ENCODE results near the gene TXN.
"Not testable (repeated sequence)": the region's sequence is repeated elsewhere in the genome, so short reads cannot be mapped to it uniquely, and the experiment has no call there.

Gene TXN

DNA sequence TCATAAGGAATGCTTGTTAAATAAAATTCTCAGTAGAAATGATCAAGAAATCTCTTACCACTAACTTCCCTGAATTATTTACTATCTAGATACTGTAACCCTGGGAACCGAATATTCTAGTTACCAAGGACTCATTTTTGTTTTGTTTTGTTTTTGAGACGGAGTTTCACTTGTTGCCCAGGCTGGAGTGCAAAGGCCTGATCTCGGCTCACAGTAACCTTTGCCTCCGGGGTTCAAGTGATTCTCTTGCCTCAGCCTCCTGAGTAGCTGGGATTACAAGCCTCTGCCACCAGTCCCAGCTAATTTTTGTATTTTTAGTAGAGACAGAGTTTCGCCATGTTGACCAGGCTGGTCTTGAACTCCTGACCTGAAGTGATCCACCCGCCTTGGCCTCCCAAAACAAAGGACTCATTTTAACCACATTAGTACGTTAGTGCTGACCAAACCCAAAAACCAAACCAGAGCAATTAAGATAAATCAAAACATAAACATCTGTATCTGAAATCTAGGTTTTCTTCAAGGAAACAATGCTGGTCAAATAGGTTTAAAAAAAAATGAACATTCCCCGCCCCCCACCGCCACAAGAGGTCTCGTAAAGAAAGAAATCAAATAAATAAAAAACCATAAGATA lies 3.7 kb downstream of the TXN start:
- H3K4me3 ChIP-seq (ENCODE audit: low read depth, low read length): no peak overlapping the region
- TF ChIP-seq, protein P1, sequence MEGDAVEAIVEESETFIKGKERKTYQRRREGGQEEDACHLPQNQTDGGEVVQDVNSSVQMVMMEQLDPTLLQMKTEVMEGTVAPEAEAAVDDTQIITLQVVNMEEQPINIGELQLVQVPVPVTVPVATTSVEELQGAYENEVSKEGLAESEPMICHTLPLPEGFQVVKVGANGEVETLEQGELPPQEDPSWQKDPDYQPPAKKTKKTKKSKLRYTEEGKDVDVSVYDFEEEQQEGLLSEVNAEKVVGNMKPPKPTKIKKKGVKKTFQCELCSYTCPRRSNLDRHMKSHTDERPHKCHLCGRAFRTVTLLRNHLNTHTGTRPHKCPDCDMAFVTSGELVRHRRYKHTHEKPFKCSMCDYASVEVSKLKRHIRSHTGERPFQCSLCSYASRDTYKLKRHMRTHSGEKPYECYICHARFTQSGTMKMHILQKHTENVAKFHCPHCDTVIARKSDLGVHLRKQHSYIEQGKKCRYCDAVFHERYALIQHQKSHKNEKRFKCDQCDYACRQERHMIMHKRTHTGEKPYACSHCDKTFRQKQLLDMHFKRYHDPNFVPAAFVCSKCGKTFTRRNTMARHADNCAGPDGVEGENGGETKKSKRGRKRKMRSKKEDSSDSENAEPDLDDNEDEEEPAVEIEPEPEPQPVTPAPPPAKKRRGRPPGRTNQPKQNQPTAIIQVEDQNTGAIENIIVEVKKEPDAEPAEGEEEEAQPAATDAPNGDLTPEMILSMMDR (IDR thresholded peaks at IDR 0.05; ENCODE audit: low read depth, low read length, missing control alignments): no peak
- no peak for DNase-seq (ENCODE audit: low read depth)

- not testable (repeated sequence) for DNase-seq (ENCODE audit: low read depth); H3K4me3 ChIP-seq (ENCODE audit: low read depth, low read length)
Measured at GRCh38 chr9:110251770-110252169, 4.5 kb downstream of the TXN start.

DNA sequence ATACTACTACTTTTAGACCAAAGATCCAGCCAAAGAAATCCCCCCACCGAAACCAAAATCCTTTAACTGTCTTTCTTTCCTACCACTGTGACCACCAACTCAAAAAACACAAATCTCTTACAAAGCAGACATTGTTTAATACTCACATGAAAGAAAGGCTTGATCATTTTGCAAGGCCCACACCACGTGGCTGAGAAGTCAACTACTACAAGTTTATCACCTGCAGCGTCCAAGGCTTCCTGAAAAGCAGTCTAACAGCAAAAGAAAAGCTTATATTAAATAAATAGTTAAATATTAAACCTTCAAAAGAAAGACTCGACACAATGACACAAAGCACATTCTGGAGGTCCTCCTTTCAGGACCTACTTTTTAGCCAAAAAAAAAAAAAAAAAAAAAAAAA lies 5.1 kb downstream of the TXN start:
- no peak for DNase-seq (ENCODE audit: low read depth)
- no peak overlapping the region for H3K4me3 ChIP-seq (ENCODE audit: low read depth, low read length)
- TF ChIP-seq, protein P1 (IDR thresholded peaks at IDR 0.05; ENCODE audit: low read depth, low read length, missing control alignments): no peak

DNA sequence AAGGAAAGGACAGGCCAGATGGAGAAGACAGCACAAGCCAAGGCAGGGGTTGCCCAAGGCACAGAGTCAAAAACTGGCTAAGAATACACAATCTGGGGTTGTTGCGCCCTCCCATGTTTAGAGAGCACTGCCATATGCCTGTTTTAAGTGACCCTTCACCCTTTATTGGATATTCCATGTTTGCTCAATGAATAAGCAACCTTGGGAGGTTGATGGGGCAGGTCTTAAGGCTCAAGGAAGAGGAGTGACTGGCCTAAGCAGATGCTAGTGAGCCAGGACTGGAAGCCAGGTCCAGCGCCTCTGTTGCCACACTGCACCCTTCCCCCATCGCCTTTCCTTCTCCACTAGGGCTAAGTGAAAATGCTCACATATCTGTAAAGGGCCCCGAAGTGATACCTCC lies 6.7 kb downstream of the TXN start:
- TF ChIP-seq, protein P1 (IDR thresholded peaks at IDR 0.05; ENCODE audit: low read depth, low read length, missing control alignments): no peak
- no peak overlapping the region for H3K4me3 ChIP-seq (ENCODE audit: low read depth, low read length)
- DNase-seq (ENCODE audit: low read depth): no peak

- DNase-seq (ENCODE audit: low read depth): no peak
- TF ChIP-seq, protein P1 (IDR thresholded peaks at IDR 0.05; ENCODE audit: low read depth, low read length, missing control alignments): no peak
Measured at GRCh38 chr9:110248361-110248760, 7.9 kb downstream of the TXN start.

DNA sequence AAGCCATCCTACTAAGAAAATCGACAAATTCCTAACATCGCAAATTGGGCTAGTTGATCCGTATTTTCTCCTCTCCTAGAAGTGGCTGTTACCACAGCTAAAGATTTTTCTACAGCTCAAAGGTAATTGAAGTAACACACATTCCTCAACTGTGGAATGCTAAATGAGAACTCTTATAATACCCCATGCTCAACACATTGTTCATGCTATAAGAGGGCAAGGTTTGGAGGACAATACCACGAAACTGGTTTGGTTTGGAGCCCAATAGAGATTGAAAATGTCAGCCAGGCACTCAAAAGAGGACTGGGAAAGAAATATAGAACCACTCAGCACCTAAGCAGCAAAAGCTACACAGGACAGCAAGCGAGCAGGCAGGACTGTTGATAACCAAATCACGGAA lies 10.1 kb downstream of the TXN start:
- no peak for DNase-seq (ENCODE audit: low read depth)
- TF ChIP-seq, protein P1 (IDR thresholded peaks at IDR 0.05; ENCODE audit: low read depth, low read length, missing control alignments): no peak
- no peak overlapping the region for H3K4me3 ChIP-seq (ENCODE audit: low read depth, low read length)

More at GRCh38 chr9:110248361-110248760, 7.9 kb downstream of the TXN start:
- no peak overlapping the region for H3K4me3 ChIP-seq (ENCODE audit: low read depth, low read length)

DNA sequence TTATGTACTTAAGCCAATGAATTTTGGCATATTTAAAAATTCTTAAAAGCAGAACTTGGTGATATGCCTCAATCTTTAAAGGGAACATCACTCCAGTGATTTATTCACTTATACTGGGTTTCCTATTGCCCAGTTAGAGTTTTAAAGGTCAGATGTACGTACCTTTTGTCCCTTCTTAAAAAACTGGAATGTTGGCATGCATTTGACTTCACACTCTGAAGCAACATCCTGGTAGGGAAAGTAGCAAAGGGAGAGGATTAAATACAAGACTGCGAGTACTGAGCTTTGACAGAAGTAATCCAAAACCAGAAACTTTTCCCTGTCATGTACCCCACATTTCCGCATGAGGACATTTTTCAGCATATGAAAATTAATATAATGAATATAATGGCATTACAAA lies 11.7 kb downstream of the TXN start:
- no peak overlapping the region for H3K4me3 ChIP-seq (ENCODE audit: low read depth, low read length)
- TF ChIP-seq, protein P1 (IDR thresholded peaks at IDR 0.05; ENCODE audit: low read depth, low read length, missing control alignments): no peak
- no peak for DNase-seq (ENCODE audit: low read depth)

All from GM12864 (cell line).